ENCODE results near the gene IQGAP1. TPM values are rescaled to one million over a fixed set of nuclear protein-coding genes. Genes with fewer than 3 reads are reported as not detected.

IQGAP1 gene
- polyA plus RNA-seq, 2 of the 4 experiments (the other 2 are of a cell fraction): 100 to 168 TPM

- no peak for ATAC-seq
- CTCF ChIA-PET: interaction anchor here (1.8 to 3.3 kb wide), 2 partner anchors 64 to 99 kb away, joined by 6 to 15 read pairs; no protein-coding TSS in a partner anchor
- H3K4me3 ChIP-seq: no peak overlapping the region
Measured at GRCh38 chr15:90418627-90419026, 30.6 kb downstream of the IQGAP1 start.

GRCh38 chr15:90419206-90419605 lies 31.2 kb downstream of the IQGAP1 start:
- H3K4me1 ChIP-seq: peaks cover 61% of the 10 kb centered on the region
- ATAC-seq: no peak

More at GRCh38 chr15:90418627-90419026, 30.6 kb downstream of the IQGAP1 start:
- FAIRE-seq (no peak), DNase-seq (ENCODE audit: low read depth in 1 of 2, low spot score in 1 of 2) (no peak)
- Histone ChIP-seq H3K4me2 (peak overlapping the region; percentile 71; the same call in 2 of the 3 replicates), H3K4me1 (peaks cover 65% of the 10 kb centered on the region), H3K27ac (peak overlapping the region; percentile 59 to 70; a peak in 4 of 6 replicates), H3K9me3 (no peaks in the 10 kb centered on the region)
- WGBS (ENCODE audit: missing lambda C conversion rate): 80% methylated on average over 4 of the region's 4 CpGs
- TF ChIP-seq HOXA7 (CRISPR knock-in tag; IDR thresholded peaks at IDR 0.05) (no peak), RAD21 (conservative IDR thresholded peaks at IDR 0.05 in 1 of 2, IDR thresholded peaks at IDR 0.05 in 1 of 2) (no peak), BHLHE40 (IDR thresholded peaks at IDR 0.05; ENCODE audit: low read depth, low read length) (no peak), EHMT2 (IDR thresholded peaks at IDR 0.05; ENCODE audit: low read depth) (no peak), TFCP2L1 (CRISPR knock-in tag; IDR thresholded peaks at IDR 0.05) (no peak), SREBF2 (IDR thresholded peaks at IDR 0.05) (no peak), GATA3 (IDR thresholded peaks at IDR 0.05; ENCODE audit: borderline replicate concordance) (no peak), KDM1A (IDR thresholded peaks at IDR 0.05; ENCODE audit: low read depth) (no peak), HOXB5 (CRISPR knock-in tag; IDR thresholded peaks at IDR 0.05) (no peak), NR3C1 (IDR thresholded peaks at IDR 0.05) (no peak), JUN (IDR thresholded peaks at IDR 0.05) (no peak), HOXB13 (CRISPR knock-in tag; IDR thresholded peaks at IDR 0.05; ENCODE audit: low read depth) (no peak), HES2 (IDR thresholded peaks at IDR 0.05) (no peak)
- POLR2A ChIA-PET: no interaction called here

GRCh38 chr15:90419738-90420406 lies 31.8 kb downstream of the IQGAP1 start:
- peak overlapping the region; percentile 71 for H3K4me2 ChIP-seq
- ATAC-seq: peak; percentile 83 to 85
- CTCF ChIA-PET: interaction anchor here (0.9 to 3.3 kb wide), 5 partner anchors 13 to 100 kb away, joined by 3 to 15 read pairs (median 3); no protein-coding TSS in a partner anchor
- peaks cover 54% of the 10 kb centered on the region for H3K4me1 ChIP-seq
- POLR2A ChIA-PET: interaction anchor here (1.5 kb wide), 1 partner anchor 32 kb away, joined by 10 read pairs; the partner anchor contains the start of gene IQGAP1
- H3K27ac ChIP-seq: peak overlapping the region; percentile 70 to 76; a peak in 5 of 6 replicates
- no peak overlapping the region; the same call in 2 of the 3 replicates for H3K4me3 ChIP-seq
- FAIRE-seq: peak; percentile 32
- TF ChIP-seq FOSB (CRISPR knock-in tag; IDR thresholded peaks at IDR 0.05) (no peak), EHF (CRISPR knock-in tag; IDR thresholded peaks at IDR 0.05) (no peak), JUNB (IDR thresholded peaks at IDR 0.05) (peak; percentile 51; the same call in 1 of the 2 replicates), POLR2AphosphoS2 (conservative IDR thresholded peaks at IDR 0.05; ENCODE audit: low read length) (no peak), RFX5 (IDR thresholded peaks at IDR 0.05) (no peak), FOSL2 (IDR thresholded peaks at IDR 0.05) (peak; percentile 49; the same call in 1 of the 2 replicates), FOSL2 (CRISPR knock-in tag; IDR thresholded peaks at IDR 0.05) (peak; percentile 83), TP53 (CRISPR knock-in tag; IDR thresholded peaks at IDR 0.05) (no peak)
- no peaks in the 10 kb centered on the region for H3K9me3 ChIP-seq
- WGBS (ENCODE audit: missing lambda C conversion rate): 28% methylated on average over 6 of the region's 6 CpGs
- DNase-seq (ENCODE audit: low read depth in 1 of 2, low spot score in 1 of 2): peak; percentile 41 to 58

More at GRCh38 chr15:90419206-90419605, 31.2 kb downstream of the IQGAP1 start:
- POLR2A ChIA-PET: interaction anchor here (1.5 kb wide), 1 partner anchor 31 kb away, joined by 10 read pairs; the partner anchor contains the start of gene IQGAP1
- no peak for TF ChIP-seq FOSL2 (IDR thresholded peaks at IDR 0.05)
- TF ChIP-seq FOSL2 (CRISPR knock-in tag; IDR thresholded peaks at IDR 0.05): 0 out of 2 replicates have a peak, but pooled peaks have one; percentile 14
- no peak for TF ChIP-seq CHD4 (IDR thresholded peaks at IDR 0.05; ENCODE audit: borderline replicate concordance)
- TF ChIP-seq NR3C1 (IDR thresholded peaks at IDR 0.05): no peak
- DNase-seq (ENCODE audit: low read depth in 1 of 2, low spot score in 1 of 2): no peak
- FAIRE-seq: no peak
- CTCF ChIA-PET: interaction anchor here (1.2 to 3.3 kb wide), 5 partner anchors 14 to 99 kb away, joined by 3 to 15 read pairs (median 5); no protein-coding TSS in a partner anchor
- H3K9me3 ChIP-seq: no peaks in the 10 kb centered on the region
- peak overlapping the region; percentile 70 to 76; a peak in 4 of 6 replicates for H3K27ac ChIP-seq
- no peak overlapping the region for H3K4me3 ChIP-seq
- H3K4me2 ChIP-seq: peak overlapping the region; percentile 71

All from A549 (cell line).